ENCODE results near the gene OR6C76. TPM values are rescaled to one million over a fixed set of nuclear protein-coding genes. Genes with fewer than 3 reads are reported as not detected.
"Not testable (repeated sequence)": the region's sequence is repeated elsewhere in the genome, so short reads cannot be mapped to it uniquely, and the experiment has no call there.

Gene OR6C76
- total RNA-seq, 2 donors from 2014 or later = not detected

- H3K36me3 Mint-ChIP-seq (ENCODE audit: low read depth) = peaks cover 3% of the 10 kb centered on the region
- ATAC-seq = no peak
Measured at GRCh38 chr12:55428331-55429243, 2.5 kb downstream of the OR6C76 start.

DNA sequence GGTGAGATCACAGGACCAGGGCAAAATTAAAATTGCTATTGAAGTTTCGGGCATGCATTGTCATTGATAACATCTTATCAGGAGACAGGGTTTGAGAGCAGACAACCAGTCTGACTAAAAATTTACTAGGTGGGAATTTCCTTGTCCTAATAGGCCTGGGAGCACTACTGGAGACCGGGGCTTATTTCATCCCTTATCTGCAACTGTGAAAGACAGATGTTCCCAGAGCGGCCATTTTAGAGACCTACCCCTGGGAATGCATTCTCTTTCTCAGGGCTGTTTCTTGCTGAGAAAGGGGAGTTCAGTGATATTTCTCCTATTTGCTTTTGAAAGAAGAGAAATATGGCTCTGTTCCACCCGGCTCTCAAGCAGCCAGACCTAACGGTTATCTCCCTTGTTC lies 15.2 kb downstream of the OR6C76 start:
- H3K4me1 Mint-ChIP-seq; ATAC-seq; H3K9me3 ChIP-seq (ENCODE audit: control insufficient read depth, low read length, poor library complexity, severe bottlenecking); H3K27ac Mint-ChIP-seq; H3K36me3 Mint-ChIP-seq (ENCODE audit: low read depth); H3K4me3 Mint-ChIP-seq; DNase-seq: not testable (repeated sequence)
- peaks cover 13% of the 10 kb centered on the region for H3K27me3 Mint-ChIP-seq

More at GRCh38 chr12:55428331-55429243, 2.5 kb downstream of the OR6C76 start:
- no peak for DNase-seq
- H3K9me3 ChIP-seq (ENCODE audit: control insufficient read depth, low read length, poor library complexity, severe bottlenecking) = no peaks in the 10 kb centered on the region
- peaks cover 44% of the 10 kb centered on the region for H3K27me3 Mint-ChIP-seq
- no peak overlapping the region for H3K4me3 Mint-ChIP-seq
- H3K4me1 Mint-ChIP-seq = no peaks in the 10 kb centered on the region
- no peak overlapping the region for H3K27ac Mint-ChIP-seq

DNA sequence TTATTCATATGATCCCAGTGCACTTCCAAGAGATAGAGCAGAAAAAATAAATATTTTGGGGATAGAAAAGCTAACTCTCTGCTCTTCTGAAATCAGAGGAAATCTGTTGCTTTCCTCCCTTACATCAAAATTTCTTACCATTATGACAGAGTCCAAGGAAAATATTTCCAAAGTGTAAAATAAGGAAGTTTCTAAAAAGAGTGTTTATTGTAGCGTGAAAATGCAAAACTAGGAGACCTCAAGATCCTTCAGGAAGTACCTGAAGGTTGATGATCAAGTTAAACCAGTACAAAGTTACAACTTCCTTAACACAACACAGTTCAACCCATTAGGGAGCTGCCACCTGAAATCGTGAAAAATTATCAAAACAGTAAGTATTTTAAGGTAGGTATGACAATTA lies 17.7 kb downstream of the OR6C76 start, which contains the start of gene OR6C2:
OR6C2 (plus strand) TSS at position 301 of the 400 bp plus-strand sequence. CDS start 8,138 bp downstream, outside the sequence.
- Mint-ChIP-seq H3K36me3 (ENCODE audit: low read depth) (no peaks in the 10 kb centered on the region), H3K27ac (no peak within 1 kb of the TSS), H3K4me1 (no peaks in the 10 kb centered on the region), H3K4me3 (no peak within 1 kb of the TSS), H3K27me3 (peaks cover 26% of the 10 kb centered on the region)
- DNase-seq = no peak
- ATAC-seq = no peak
- H3K9me3 ChIP-seq (ENCODE audit: control insufficient read depth, low read length, poor library complexity, severe bottlenecking) = no peaks in the 10 kb centered on the region

- no peaks in the 10 kb centered on the region for H3K9me3 ChIP-seq (ENCODE audit: control insufficient read depth, low read length, poor library complexity, severe bottlenecking)
- Mint-ChIP-seq H3K27me3 (peaks cover 26% of the 10 kb centered on the region), H3K4me1 (no peaks in the 10 kb centered on the region), H3K36me3 (ENCODE audit: low read depth) (no peaks in the 10 kb centered on the region), H3K27ac (no peak overlapping the region), H3K4me3 (no peak overlapping the region)
- DNase-seq (no peak), ATAC-seq (no peak)
Measured at GRCh38 chr12:55445357-55445756, 19.3 kb downstream of the OR6C76 start.

- no peaks in the 10 kb centered on the region for H3K9me3 ChIP-seq (ENCODE audit: control insufficient read depth, low read length, poor library complexity, severe bottlenecking)
- peaks cover 29% of the 10 kb centered on the region for H3K27me3 Mint-ChIP-seq
- no peak overlapping the region for H3K4me3 Mint-ChIP-seq
- ATAC-seq = no peak
- no peaks in the 10 kb centered on the region for H3K4me1 Mint-ChIP-seq
- no peak for DNase-seq
- no peaks in the 10 kb centered on the region for H3K36me3 Mint-ChIP-seq (ENCODE audit: low read depth)
- no peak overlapping the region for H3K27ac Mint-ChIP-seq
Measured at GRCh38 chr12:55446326-55446725, 20.3 kb downstream of the OR6C76 start.

DNA sequence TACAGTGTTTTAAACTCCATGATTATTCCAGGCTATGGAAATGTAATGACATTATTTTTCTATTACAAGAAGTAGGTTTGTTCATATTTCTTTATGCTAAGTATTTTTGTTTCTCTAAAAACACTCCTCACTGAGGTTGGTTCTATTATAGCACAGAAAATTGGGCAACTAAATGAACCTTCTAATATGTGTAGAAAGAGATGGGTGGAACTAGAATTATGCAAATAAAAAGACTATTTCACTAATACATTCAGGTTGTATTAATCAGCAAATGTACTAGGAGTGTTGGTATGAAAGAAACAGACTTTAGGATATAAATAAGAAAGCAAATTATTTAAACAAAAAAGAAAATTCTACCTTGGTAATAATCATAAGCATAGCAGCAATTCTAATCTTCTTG lies 22.8 kb downstream of the OR6C76 start:
- Mint-ChIP-seq H3K4me1 (no peaks in the 10 kb centered on the region), H3K27ac (no peak overlapping the region), H3K36me3 (ENCODE audit: low read depth) (no peaks in the 10 kb centered on the region), H3K4me3 (no peak overlapping the region), H3K27me3 (peaks cover 48% of the 10 kb centered on the region)
- ATAC-seq (no peak), DNase-seq (no peak)
- H3K9me3 ChIP-seq (ENCODE audit: control insufficient read depth, low read length, poor library complexity, severe bottlenecking) = no peaks in the 10 kb centered on the region

DNA sequence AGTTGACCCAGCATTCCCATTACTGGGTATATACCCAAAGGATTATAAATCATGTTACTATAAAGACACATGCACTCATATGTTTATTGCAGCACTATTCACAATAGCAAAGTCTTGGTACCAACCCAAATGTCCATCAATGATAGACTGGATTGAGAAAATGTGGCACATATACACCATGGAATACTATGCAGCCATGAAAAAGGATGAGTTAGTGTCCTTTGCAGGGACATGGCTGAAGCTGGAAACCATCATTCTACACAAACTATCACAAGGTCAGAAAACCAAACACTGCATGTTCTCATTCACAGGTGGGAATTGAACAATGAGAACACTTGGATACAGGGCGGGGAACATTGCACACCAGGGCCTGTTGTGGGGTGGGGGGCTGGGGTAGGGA lies 38.9 kb downstream of the OR6C76 start:
- DNase-seq; H3K9me3 ChIP-seq (ENCODE audit: control insufficient read depth, low read length, poor library complexity, severe bottlenecking); H3K4me1 Mint-ChIP-seq; H3K27ac Mint-ChIP-seq; ATAC-seq; H3K4me3 Mint-ChIP-seq; H3K36me3 Mint-ChIP-seq (ENCODE audit: low read depth): not testable (repeated sequence)
- H3K27me3 Mint-ChIP-seq = peaks cover 34% of the 10 kb centered on the region

- Mint-ChIP-seq H3K4me3 (no peak overlapping the region), H3K27me3 (peaks cover 28% of the 10 kb centered on the region), H3K36me3 (ENCODE audit: low read depth) (no peaks in the 10 kb centered on the region), H3K27ac (no peak overlapping the region), H3K4me1 (no peaks in the 10 kb centered on the region)
- H3K9me3 ChIP-seq (ENCODE audit: control insufficient read depth, low read length, poor library complexity, severe bottlenecking) = no peaks in the 10 kb centered on the region
- ATAC-seq (no peak), DNase-seq (no peak)
Measured at GRCh38 chr12:55467836-55468235, 41.8 kb downstream of the OR6C76 start.

GRCh38 chr12:55469291-55469690 lies 43.2 kb downstream of the OR6C76 start:
- Mint-ChIP-seq H3K27me3 (peaks cover 28% of the 10 kb centered on the region), H3K4me3 (no peak overlapping the region), H3K27ac (no peak overlapping the region), H3K36me3 (ENCODE audit: low read depth) (no peaks in the 10 kb centered on the region), H3K4me1 (no peaks in the 10 kb centered on the region)
- no peaks in the 10 kb centered on the region for H3K9me3 ChIP-seq (ENCODE audit: control insufficient read depth, low read length, poor library complexity, severe bottlenecking)
- DNase-seq (no peak), ATAC-seq (no peak)

DNA sequence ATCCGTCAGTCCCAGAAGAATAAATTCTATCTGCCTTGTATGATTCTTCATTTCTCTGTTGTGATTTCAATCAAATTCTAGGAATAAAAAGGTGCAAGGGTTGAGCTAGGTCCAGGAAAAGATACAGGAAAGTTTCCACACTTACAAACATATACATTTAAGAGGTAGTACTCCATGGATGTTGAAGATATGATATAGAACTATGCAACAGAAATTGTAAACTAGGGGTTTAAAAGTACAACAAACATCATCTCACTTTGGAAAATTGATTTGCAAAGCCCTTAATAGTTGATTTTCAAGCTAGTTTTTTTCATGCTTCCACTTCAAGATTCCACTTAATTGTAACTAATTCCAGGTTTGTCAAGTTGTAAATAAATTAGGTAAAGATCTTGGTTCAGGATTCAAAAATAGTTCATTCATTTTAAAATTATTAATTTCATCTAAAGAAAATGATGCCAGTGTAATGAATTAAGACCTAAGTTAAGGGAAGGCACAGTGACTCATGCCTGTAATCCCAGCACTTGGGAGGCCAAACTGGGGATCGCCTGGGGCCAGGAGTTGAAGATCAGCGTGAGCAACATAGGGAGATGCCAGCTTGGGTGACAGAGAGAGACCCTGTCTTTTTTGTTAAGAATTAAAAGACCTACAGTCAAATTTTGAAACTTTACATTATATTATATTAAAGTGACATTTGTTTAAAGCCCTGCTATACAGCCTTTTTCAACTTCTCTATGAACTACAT lies 44.2 kb downstream of the OR6C76 start, which contains the start of gene OR6C70:
OR6C70 (minus strand) TSS at position 51 of the 742 bp plus-strand sequence; CDS start at position 51, 0 bp downstream.
- H3K27ac Mint-ChIP-seq = no peak within 1 kb of the TSS

DNA sequence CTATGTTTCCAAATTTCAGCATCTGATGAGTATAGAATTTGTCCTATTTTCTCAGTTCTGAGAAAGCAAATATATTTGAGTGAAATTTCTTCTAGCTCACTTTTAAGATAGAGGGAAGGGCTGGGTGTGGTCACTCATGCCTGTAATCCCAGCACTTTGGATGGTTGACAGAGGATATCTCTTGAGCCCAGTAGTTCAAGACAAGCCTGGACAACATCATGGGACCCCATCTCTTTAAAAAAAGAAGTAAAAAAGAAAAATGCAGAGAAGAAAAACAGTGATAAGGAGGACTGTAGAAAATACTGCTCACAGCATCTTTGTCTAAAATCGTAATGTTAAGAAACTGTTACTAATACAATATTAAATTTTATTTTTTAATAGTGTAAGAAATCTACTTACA lies 46.2 kb downstream of the OR6C76 start:
- DNase-seq (no peak), ATAC-seq (no peak)
- Mint-ChIP-seq H3K4me3 (no peak overlapping the region), H3K36me3 (ENCODE audit: low read depth) (no peaks in the 10 kb centered on the region), H3K27me3 (peaks cover 30% of the 10 kb centered on the region), H3K4me1 (no peaks in the 10 kb centered on the region), H3K27ac (no peak overlapping the region)
- no peaks in the 10 kb centered on the region for H3K9me3 ChIP-seq (ENCODE audit: control insufficient read depth, low read length, poor library complexity, severe bottlenecking)

More for the DNA sequence above, 44.2 kb downstream of the OR6C76 start, which contains the start of gene OR6C70:
- no peaks in the 10 kb centered on the region for H3K9me3 ChIP-seq (ENCODE audit: control insufficient read depth, low read length, poor library complexity, severe bottlenecking)
- no peak for DNase-seq
- peaks cover 28% of the 10 kb centered on the region for H3K27me3 Mint-ChIP-seq
- no peaks in the 10 kb centered on the region for H3K4me1 Mint-ChIP-seq
- H3K36me3 Mint-ChIP-seq (ENCODE audit: low read depth) = no peaks in the 10 kb centered on the region
- H3K4me3 Mint-ChIP-seq = no peak within 1 kb of the TSS
- ATAC-seq = no peak
